ACHN (cell line): ENCODE measurements around the gene ATP2C2.
A peak's percentile ranks its signal among the peaks of the same experiment; 100 is the strongest.

ENCODE experiments used
- DNase-seq: peaks from one replicate; pipeline ENCODE4 v3.0.0-alpha.2; 2015
- in situ Hi-C: cut with HindIII; loops from 2 replicates; pipeline ENCODE4 v1.10.0; 2017; ENCODE audit warnings: low sequenced_read_pairs, low pct_ligation_motif_present, low pct_unique_long_range_greater_than_20kb

Gene ATP2C2

GRCh38 chr16:84478172-84478947 is 110.0 kb downstream of the ATP2C2 start:
- no peak for DNase-seq
- in situ Hi-C loops, result no loop called here

- in situ Hi-C loops, result no loop called here
- DNase-seq, result no peak
These were observed 111.5 kb downstream of the ATP2C2 start for GRCh38 chr16:84479716-84480450.

GRCh38 chr16:84481051-84481735 is 112.9 kb downstream of the ATP2C2 start:
- DNase-seq, result no peak
- in situ Hi-C loops, result no loop called here

GRCh38 chr16:84482001-84482891 is 113.9 kb downstream of the ATP2C2 start:
- in situ Hi-C loops, result no loop called here
- no peak for DNase-seq

GRCh38 chr16:84482951-84483881 is 114.9 kb downstream of the ATP2C2 start:
- in situ Hi-C loops, result no loop called here
- no peak for DNase-seq

- in situ Hi-C loops, result no loop called here
- DNase-seq, result no peak
These were observed 115.7 kb downstream of the ATP2C2 start for GRCh38 chr16:84483882-84484565.

GRCh38 chr16:84484579-84485254 is 116.4 kb downstream of the ATP2C2 start:
- DNase-seq, result peak; percentile 60
- in situ Hi-C loops, result no loop called here

GRCh38 chr16:84485255-84486010 is 117.1 kb downstream of the ATP2C2 start:
- DNase-seq, result no peak
- in situ Hi-C loops, result no loop called here

GRCh38 chr16:84486126-84486525 is 117.8 kb downstream of the ATP2C2 start:
- DNase-seq, result no peak
- in situ Hi-C loops, result no loop called here

- in situ Hi-C loops, result no loop called here
- DNase-seq, result no peak
These were observed 118.4 kb downstream of the ATP2C2 start for GRCh38 chr16:84486551-84487235.

GRCh38 chr16:84487358-84487757 is 119.0 kb downstream of the ATP2C2 start:
- in situ Hi-C loops, result no loop called here
- no peak for DNase-seq

- in situ Hi-C loops, result no loop called here
- no peak for DNase-seq
These were observed 120.8 kb downstream of the ATP2C2 start for GRCh38 chr16:84489131-84489530.

GRCh38 chr16:84495506-84495905 is 127.2 kb downstream of the ATP2C2 start:
- in situ Hi-C loops, result no loop called here
- no peak for DNase-seq

GRCh38 chr16:84496991-84497390 is 128.7 kb downstream of the ATP2C2 start:
- no peak for DNase-seq
- in situ Hi-C loops, result no loop called here

- DNase-seq, result no peak
- in situ Hi-C loops, result no loop called here
These were observed 129.3 kb downstream of the ATP2C2 start for GRCh38 chr16:84497418-84498222.
